AG09319 (cell line): ENCODE results near the gene RABGAP1L.

Experiments
- DNase-seq: peaks from one replicate; pipeline ENCODE4 v3.0.0-alpha.2; 2010; ENCODE audit warnings: low read depth; ENCODE audit errors: extremely low read depth
- CTCF ChIP-seq: IDR thresholded peaks from 2 replicates; pipeline ENCODE4 v1.5.1; 2011; ENCODE audit warnings: low read depth, mild to moderate bottlenecking, inconsistent platforms, low read length, moderate library complexity

Gene RABGAP1L

GRCh38 chr1:174218983-174219382 is 59.7 kb downstream of the RABGAP1L start:
- TF ChIP-seq CTCF: no peak
- DNase-seq: no peak

DNA sequence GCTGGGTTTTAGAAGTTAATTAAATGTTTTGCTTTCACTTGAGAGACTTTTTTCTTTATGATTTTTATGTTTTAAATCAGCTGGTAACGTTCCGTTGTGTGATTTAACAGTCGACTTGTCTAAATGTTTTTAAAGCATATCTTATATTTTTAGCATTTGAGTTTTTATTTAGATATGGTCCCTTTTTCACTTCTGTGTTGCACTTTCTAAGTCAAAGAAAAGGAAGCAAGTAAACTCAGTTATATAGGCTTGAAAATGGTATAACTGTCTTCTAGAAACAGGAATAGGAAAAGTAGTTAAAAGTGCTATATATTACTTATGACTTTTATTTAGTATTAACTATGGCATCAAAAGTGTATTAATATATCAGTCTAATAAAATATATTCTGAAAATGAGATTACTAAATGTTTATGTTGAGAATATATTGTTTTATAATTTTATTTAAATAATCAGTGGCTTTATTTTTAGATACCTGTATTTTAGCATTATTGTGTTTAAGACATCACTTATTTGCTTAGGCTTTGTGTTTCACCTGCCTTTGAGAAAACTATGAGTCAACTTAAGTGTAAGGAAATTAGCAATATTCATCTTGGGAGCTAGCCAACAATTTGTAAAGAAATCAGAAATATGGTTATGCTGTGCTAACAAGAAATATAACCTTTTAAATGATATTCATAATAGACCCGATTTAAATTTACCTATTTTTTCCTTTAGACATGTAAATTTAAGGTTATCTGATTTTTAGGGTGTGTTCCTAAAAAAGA is 60.5 kb downstream of the RABGAP1L start:
- no peak for TF ChIP-seq CTCF
- no peak for DNase-seq

GRCh38 chr1:174221681-174222080 is 62.4 kb downstream of the RABGAP1L start:
- no peak for TF ChIP-seq CTCF
- no peak for DNase-seq

DNA sequence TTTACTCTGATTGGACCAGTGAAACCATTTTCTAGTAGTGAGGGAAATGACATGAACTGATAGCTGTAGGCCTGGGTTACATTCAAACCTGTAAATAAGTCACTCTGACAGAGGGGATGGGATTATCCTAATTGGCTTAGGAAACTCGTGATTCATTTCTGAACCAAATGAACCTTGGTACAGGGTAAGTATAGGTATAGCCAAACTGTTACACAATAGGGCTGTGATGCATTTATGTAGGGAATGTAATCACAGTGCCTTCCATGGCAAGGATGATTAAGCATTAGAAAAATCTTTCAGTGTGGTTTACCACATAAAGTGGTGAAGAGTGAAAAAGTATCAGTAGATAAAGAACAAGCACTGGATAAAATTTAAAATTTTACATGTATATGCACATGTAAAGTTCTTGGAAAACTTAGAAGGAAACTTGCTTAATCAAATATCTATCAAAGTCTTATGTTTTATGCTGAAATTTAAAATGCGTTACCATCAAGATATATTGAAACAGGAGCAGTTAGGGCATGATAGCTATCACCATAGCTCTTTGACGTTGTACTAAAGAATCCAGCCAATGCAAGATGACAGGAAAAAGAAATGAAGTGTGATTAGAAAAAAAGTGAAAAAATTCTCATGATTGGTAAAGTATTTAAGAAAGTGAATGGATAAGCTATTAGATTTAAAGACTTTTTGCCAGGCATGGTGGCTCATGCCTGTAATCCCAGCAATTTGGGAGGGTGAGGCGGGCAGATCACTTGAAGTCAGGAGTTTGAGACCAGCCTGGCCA is 63.0 kb downstream of the RABGAP1L start:
- no peak for TF ChIP-seq CTCF
- DNase-seq: peak; percentile 20

GRCh38 chr1:174224641-174225040 is 65.3 kb downstream of the RABGAP1L start:
- no peak for TF ChIP-seq CTCF
- DNase-seq: no peak

DNA sequence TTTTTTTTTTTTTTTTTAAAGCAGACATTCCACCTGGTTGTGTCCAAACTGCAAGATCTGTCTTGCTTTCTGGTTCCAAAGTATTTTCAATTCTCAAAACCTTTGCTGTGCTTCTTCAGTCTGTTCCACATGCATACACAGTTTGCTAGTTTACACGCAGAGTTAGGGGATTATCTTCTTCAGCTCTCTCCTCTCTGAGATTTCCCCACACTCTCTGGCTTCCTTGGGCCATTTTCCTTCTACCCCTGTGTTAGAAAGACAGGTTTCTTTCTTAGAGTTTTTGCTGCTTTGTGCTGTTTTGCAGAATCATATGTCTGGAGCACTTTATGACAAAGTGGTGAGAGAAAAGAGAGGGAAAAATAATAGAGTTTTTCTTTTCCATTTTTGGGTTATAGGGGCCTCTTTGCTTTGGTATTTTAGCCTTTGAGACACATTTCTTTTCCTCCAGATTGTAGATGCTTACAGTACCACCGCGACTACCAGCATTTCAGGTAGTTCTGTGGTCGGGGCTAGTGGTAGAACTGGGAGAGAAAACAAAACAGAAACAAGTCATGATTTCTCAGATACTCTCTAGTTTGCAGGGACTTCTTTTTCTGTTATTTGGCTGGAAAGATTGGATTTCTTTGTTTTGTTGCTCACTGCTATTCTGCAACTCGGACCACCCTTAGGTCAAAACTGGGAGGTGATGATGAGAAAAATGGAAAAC is 66.3 kb downstream of the RABGAP1L start:
- no peak for DNase-seq
- TF ChIP-seq CTCF: no peak

DNA sequence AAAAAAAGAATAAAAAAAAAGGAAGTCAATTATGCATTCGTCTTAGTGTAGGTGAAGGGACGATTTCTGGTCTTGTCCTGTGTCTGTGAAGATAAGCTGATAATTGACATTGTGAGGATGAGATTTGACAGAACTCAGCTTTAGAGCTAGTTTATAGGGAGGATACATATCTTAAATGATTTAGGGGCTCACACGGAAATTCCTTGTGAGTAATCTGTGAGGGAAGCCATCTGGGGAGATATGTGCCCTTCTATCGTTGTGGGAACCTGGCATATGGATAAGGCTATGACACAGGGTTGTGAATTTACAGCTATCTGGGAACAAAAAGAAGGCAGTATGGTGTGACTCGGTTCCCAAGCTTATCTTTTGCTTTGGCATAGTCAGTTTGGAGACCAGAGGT is 71.1 kb downstream of the RABGAP1L start:
- no peak for DNase-seq
- no peak for TF ChIP-seq CTCF
